ENCODE data around the gene ABTB2. TPM values are rescaled to one million over a fixed set of nuclear protein-coding genes. Genes with fewer than 3 reads are reported as not detected.

Gene ABTB2
- polyA plus RNA-seq, 1 donor (not counting 4 experiments of a cell fraction or from before 2014, with no cell fraction given) = 1.0 TPM

- H4K20me1 ChIP-seq (ENCODE audit: control insufficient read depth, extremely low read depth, insufficient read depth, low read length) = no peaks in the 10 kb centered on the region
- H3K9ac ChIP-seq (ENCODE audit: control insufficient read depth, extremely low read depth, insufficient read depth, low read length) = no peak overlapping the region
- H3K27ac ChIP-seq (ENCODE audit: control insufficient read depth, insufficient read depth, low read length) = no peak overlapping the region
- no peak for FAIRE-seq
- H3K9me3 ChIP-seq (ENCODE audit: control insufficient read depth, low read depth, low read length) = no peaks in the 10 kb centered on the region
- dilution Hi-C loops (cut with MboI; ENCODE audit: extremely low pct_ligation_motif_present, low sequenced_read_pairs) = no loop called here
- DNase-seq (ENCODE audit: low read depth, low spot score) = no peak
- TF ChIP-seq CTCF (optimal IDR thresholded peaks at IDR 0.05 in 1 of 3, IDR thresholded peaks at IDR 0.05 in 1 of 3, conservative IDR thresholded peaks at IDR 0.05 in 1 of 3; ENCODE audit: extremely low read depth in 1 of 3, insufficient read depth in 2 of 3, low read length in 3 of 3) (no peak), EZH2 (IDR thresholded peaks at IDR 0.05; ENCODE audit: low read length) (no peak)
- H2AFZ ChIP-seq (ENCODE audit: control insufficient read depth, low read length) = no peak overlapping the region
- no peaks in the 10 kb centered on the region for H3K79me2 ChIP-seq (ENCODE audit: control insufficient read depth, insufficient read depth, low read length)
- no peaks in the 10 kb centered on the region for H3K9me1 ChIP-seq (ENCODE audit: control insufficient read depth, extremely low read depth, insufficient read depth, low read length)
- H3K4me2 ChIP-seq (ENCODE audit: control insufficient read depth, extremely low read depth, insufficient read depth, low read depth, low read length) = no peak overlapping the region
- H3K36me3 ChIP-seq (ENCODE audit: control insufficient read depth in 2 of 2, extremely low read depth in 1 of 2, insufficient read depth in 2 of 2, low read length in 2 of 2) = no peaks in the 10 kb centered on the region
- H3K27me3 ChIP-seq (ENCODE audit: control insufficient read depth, extremely low read depth, insufficient read depth, low read length) = no peaks in the 10 kb centered on the region
- H3K4me3 ChIP-seq (ENCODE audit: control insufficient read depth in 2 of 3, extremely low read depth in 1 of 3, insufficient read depth in 2 of 3, low read depth in 1 of 3, low read length in 3 of 3) = no peak overlapping the region
- H3K4me1 ChIP-seq (ENCODE audit: control insufficient read depth, extremely low read depth, insufficient read depth, low read length) = peaks cover 30% of the 10 kb centered on the region
Measured at GRCh38 chr11:34240150-34240494, 117.7 kb downstream of the ABTB2 start.

GRCh38 chr11:34239465-34240149 is 118.2 kb downstream of the ABTB2 start:
- DNase-seq (ENCODE audit: low read depth, low spot score) (no peak), FAIRE-seq (no peak)
- no peaks in the 10 kb centered on the region for H3K79me2 ChIP-seq (ENCODE audit: control insufficient read depth, insufficient read depth, low read length)
- H3K4me3 ChIP-seq (ENCODE audit: control insufficient read depth in 2 of 3, extremely low read depth in 1 of 3, insufficient read depth in 2 of 3, low read depth in 1 of 3, low read length in 3 of 3) = no peak overlapping the region
- H3K36me3 ChIP-seq (ENCODE audit: control insufficient read depth in 2 of 2, extremely low read depth in 1 of 2, insufficient read depth in 2 of 2, low read length in 2 of 2) = no peaks in the 10 kb centered on the region
- no peaks in the 10 kb centered on the region for H3K9me1 ChIP-seq (ENCODE audit: control insufficient read depth, extremely low read depth, insufficient read depth, low read length)
- dilution Hi-C loops (cut with MboI; ENCODE audit: extremely low pct_ligation_motif_present, low sequenced_read_pairs) = no loop called here
- H4K20me1 ChIP-seq (ENCODE audit: control insufficient read depth, extremely low read depth, insufficient read depth, low read length) = no peaks in the 10 kb centered on the region
- H3K9me3 ChIP-seq (ENCODE audit: control insufficient read depth, low read depth, low read length) = no peaks in the 10 kb centered on the region
- H2AFZ ChIP-seq (ENCODE audit: control insufficient read depth, low read length) = no peak overlapping the region
- TF ChIP-seq CTCF (optimal IDR thresholded peaks at IDR 0.05 in 1 of 3, IDR thresholded peaks at IDR 0.05 in 1 of 3, conservative IDR thresholded peaks at IDR 0.05 in 1 of 3; ENCODE audit: extremely low read depth in 1 of 3, insufficient read depth in 2 of 3, low read length in 3 of 3) (no peak), EZH2 (IDR thresholded peaks at IDR 0.05; ENCODE audit: low read length) (no peak)
- H3K27me3 ChIP-seq (ENCODE audit: control insufficient read depth, extremely low read depth, insufficient read depth, low read length) = no peaks in the 10 kb centered on the region
- H3K9ac ChIP-seq (ENCODE audit: control insufficient read depth, extremely low read depth, insufficient read depth, low read length) = no peak overlapping the region
- H3K4me1 ChIP-seq (ENCODE audit: control insufficient read depth, extremely low read depth, insufficient read depth, low read length) = peaks cover 29% of the 10 kb centered on the region
- H3K4me2 ChIP-seq (ENCODE audit: control insufficient read depth, extremely low read depth, insufficient read depth, low read depth, low read length) = no peak overlapping the region
- H3K27ac ChIP-seq (ENCODE audit: control insufficient read depth, insufficient read depth, low read length) = no peak overlapping the region

Measured in keratinocyte (primary cell).